ENCODE data around the gene KMO.
A peak's percentile ranks its signal among the peaks of the same experiment; 100 is the strongest.

The KMO gene

GRCh38 chr1:241638909-241639622 is 106.9 kb downstream of the KMO start:
- H3K4me1 Mint-ChIP-seq, result peaks cover 33% of the 10 kb centered on the region
- peak overlapping the region; percentile 48 to 79 (median 65) for H3K27ac Mint-ChIP-seq
- peaks cover 10% of the 10 kb centered on the region for H3K9me3 Mint-ChIP-seq
- TF ChIP-seq, protein P1, sequence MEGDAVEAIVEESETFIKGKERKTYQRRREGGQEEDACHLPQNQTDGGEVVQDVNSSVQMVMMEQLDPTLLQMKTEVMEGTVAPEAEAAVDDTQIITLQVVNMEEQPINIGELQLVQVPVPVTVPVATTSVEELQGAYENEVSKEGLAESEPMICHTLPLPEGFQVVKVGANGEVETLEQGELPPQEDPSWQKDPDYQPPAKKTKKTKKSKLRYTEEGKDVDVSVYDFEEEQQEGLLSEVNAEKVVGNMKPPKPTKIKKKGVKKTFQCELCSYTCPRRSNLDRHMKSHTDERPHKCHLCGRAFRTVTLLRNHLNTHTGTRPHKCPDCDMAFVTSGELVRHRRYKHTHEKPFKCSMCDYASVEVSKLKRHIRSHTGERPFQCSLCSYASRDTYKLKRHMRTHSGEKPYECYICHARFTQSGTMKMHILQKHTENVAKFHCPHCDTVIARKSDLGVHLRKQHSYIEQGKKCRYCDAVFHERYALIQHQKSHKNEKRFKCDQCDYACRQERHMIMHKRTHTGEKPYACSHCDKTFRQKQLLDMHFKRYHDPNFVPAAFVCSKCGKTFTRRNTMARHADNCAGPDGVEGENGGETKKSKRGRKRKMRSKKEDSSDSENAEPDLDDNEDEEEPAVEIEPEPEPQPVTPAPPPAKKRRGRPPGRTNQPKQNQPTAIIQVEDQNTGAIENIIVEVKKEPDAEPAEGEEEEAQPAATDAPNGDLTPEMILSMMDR (IDR thresholded peaks at IDR 0.05; ENCODE audit: unreplicated experiment in 3 of 3), result no peak
- H3K36me3 Mint-ChIP-seq (ENCODE audit: low read depth), result peaks cover 26% of the 10 kb centered on the region
- H3K27me3 Mint-ChIP-seq (ENCODE audit: low read depth), result no peaks in the 10 kb centered on the region
- H3K4me3 Mint-ChIP-seq, result peak overlapping the region; percentile 87 to 89 (median 88)

- Mint-ChIP-seq H3K4me3 (peak overlapping the region; percentile 87 to 89 (median 88)), H3K27me3 (ENCODE audit: low read depth) (no peaks in the 10 kb centered on the region)
These were observed 107.5 kb downstream of the KMO start for GRCh38 chr1:241639623-241640148.

GRCh38 chr1:241640149-241640866 is 108.1 kb downstream of the KMO start, which contains the start of the genes CHML and OPN3:
CHML (minus strand) TSS chr1:241640369; CDS start chr1:241635766, 4,603 bp downstream.
OPN3 (minus strand) TSS chr1:241640369; CDS start chr1:241640254, 115 bp downstream.
- no peaks in the 10 kb centered on the region for H3K27me3 Mint-ChIP-seq (ENCODE audit: low read depth)
- peaks cover 13% of the 10 kb centered on the region for H3K36me3 Mint-ChIP-seq (ENCODE audit: low read depth)
- TF ChIP-seq, protein P1 (IDR thresholded peaks at IDR 0.05; ENCODE audit: unreplicated experiment in 3 of 3), result no peak
- peaks cover 10% of the 10 kb centered on the region for H3K9me3 Mint-ChIP-seq
- peaks cover 33% of the 10 kb centered on the region for H3K4me1 Mint-ChIP-seq
- H3K27ac Mint-ChIP-seq, result peak within 1 kb of the TSS; percentile 65 to 79 (median 77)
- H3K4me3 Mint-ChIP-seq, result peak within 1 kb of the TSS; percentile 87 to 89 (median 88)

More at GRCh38 chr1:241639623-241640148, 107.5 kb downstream of the KMO start:
- peak overlapping the region; percentile 48 to 79 (median 65) for H3K27ac Mint-ChIP-seq
- H3K4me1 Mint-ChIP-seq, result peaks cover 33% of the 10 kb centered on the region
- TF ChIP-seq, protein P1 (IDR thresholded peaks at IDR 0.05; ENCODE audit: unreplicated experiment in 3 of 3), result no peak
- H3K36me3 Mint-ChIP-seq (ENCODE audit: low read depth), result peaks cover 19% of the 10 kb centered on the region
- H3K9me3 Mint-ChIP-seq, result peaks cover 10% of the 10 kb centered on the region

DNA sequence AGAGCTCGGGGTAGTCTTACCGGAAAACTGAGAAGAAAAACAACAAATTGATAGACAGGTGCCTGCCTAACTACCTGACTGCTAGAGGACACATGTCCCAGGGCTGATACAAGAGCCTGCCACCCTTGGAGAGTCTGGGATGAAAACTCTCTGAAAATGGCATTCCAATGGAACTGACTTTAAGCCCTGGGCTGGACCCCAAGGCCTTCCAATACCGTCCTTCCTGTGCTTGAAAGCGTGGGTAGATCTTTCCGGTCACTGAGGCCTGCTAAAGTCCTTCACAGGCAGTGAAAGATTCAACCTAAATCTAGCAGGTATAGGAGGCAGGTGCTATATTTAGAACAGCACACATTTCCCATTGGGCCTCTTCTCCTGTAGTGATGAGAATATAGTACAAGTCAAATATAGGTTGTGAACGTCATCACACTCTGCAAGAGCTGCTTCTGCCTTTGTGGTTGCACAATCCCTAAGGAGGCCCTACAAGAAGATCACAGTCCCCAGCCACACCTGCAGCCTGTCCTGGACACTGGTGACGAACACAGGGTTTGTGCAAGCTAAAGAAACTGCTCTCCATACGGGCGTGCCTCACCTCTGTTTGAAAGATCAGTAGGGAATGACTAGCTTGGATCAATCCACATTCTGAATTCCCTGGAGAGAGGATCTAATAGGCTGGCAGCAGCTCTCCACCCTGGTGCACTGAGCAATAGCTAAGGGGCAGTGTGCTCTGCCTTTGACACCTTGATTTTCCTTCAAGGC is 108.9 kb downstream of the KMO start:
- Mint-ChIP-seq H3K27ac (peak overlapping the region; percentile 65 to 77 (median 75)), H3K27me3 (ENCODE audit: low read depth) (no peaks in the 10 kb centered on the region), H3K4me1 (peaks cover 33% of the 10 kb centered on the region), H3K36me3 (ENCODE audit: low read depth) (peaks cover 8% of the 10 kb centered on the region), H3K4me3 (peak overlapping the region; percentile 79 to 88 (median 83)), H3K9me3 (peaks cover 10% of the 10 kb centered on the region)
- TF ChIP-seq, protein P1 (IDR thresholded peaks at IDR 0.05; ENCODE audit: unreplicated experiment in 3 of 3), result no peak

DNA sequence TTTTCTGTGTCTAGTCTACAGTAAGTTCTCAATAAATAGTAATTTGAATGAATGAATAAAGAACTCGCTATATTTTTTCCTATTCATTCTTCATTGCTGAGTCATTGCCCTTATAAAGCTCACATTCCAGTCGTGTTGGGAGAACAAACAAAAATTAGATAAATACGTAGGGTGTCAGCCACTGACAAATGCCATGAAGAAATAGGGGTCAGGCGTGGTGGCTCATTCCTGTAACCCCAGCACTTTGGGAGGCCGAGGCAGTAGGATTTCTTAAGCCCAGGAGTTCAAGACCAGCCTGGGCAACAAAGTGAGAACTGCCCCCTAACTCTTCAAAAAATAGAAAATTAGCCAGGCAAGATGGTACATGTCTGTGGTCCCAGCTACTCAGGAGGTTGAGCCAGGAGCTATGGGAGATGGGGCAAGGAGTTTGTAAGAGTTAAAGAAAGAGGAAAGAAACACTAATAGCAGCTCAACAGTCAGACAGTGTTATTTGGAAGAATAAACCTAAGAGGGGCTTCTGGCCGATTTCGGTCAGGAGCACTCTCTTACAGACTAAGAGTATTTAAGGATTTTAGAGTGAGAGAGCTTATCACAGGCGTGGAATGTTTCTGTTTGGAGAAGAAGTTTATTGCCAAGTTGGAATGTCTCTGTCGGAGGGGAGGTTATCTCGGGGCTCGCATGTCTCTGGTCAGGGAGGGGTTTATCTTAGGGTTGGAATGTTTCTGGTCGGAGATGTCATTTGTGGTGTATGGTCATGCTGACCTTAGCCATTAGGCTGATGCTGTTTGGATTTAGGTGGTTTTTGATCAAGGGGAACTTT is 109.8 kb downstream of the KMO start:
- no peaks in the 10 kb centered on the region for H3K27me3 Mint-ChIP-seq (ENCODE audit: low read depth)
- H3K27ac Mint-ChIP-seq, result no peak overlapping the region
- H3K9me3 Mint-ChIP-seq, result peaks cover 10% of the 10 kb centered on the region
- H3K36me3 Mint-ChIP-seq (ENCODE audit: low read depth), result peaks cover under 1% of the 10 kb centered on the region
- TF ChIP-seq, protein P1 (IDR thresholded peaks at IDR 0.05; ENCODE audit: unreplicated experiment in 3 of 3), result no peak
- peak overlapping the region; percentile 79 to 88 (median 83) for H3K4me3 Mint-ChIP-seq
- peaks cover 25% of the 10 kb centered on the region for H3K4me1 Mint-ChIP-seq
